ENCODE measurements around the gene HERC2.

HERC2 gene

DNA sequence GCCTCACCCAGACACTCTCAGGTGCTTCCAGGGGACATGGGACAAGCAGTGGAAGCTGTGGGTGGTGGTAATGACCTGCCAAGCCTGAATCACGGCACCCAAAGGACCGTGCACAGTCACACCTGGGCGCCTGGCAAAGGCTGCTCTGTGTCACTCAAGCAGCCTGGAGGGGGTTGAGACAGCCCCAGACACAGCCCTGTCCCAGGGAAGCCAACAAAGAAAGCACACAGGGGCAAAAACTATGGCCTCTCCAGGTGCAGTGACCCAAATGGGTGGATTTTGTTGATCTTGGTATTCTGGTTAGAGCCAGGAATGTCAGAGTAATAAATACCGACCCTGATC lies 207.9 kb downstream of the HERC2 start:
- Histone ChIP-seq H3K4me3 (ENCODE audit: severe bottlenecking) (no peak overlapping the region), H3K27me3 (ENCODE audit: insufficient read depth, poor library complexity, severe bottlenecking) (no peaks in the 10 kb centered on the region), H3K36me3 (ENCODE audit: low read depth) (peaks cover 65% of the 10 kb centered on the region), H3K27ac (ENCODE audit: poor library complexity, severe bottlenecking) (no peak overlapping the region), H3K9me3 (ENCODE audit: severe bottlenecking) (no peaks in the 10 kb centered on the region), H3K4me1 (ENCODE audit: insufficient read depth, poor library complexity, severe bottlenecking) (no peaks in the 10 kb centered on the region)
- TF ChIP-seq CTCF (IDR thresholded peaks at IDR 0.05; ENCODE audit: poor library complexity, severe bottlenecking) = no peak
- no peak for ATAC-seq (ENCODE audit: low read depth)
- no peak for DNase-seq (ENCODE audit: low spot score)

- TF ChIP-seq CTCF (IDR thresholded peaks at IDR 0.05; ENCODE audit: poor library complexity, severe bottlenecking) = no peak
- ATAC-seq (ENCODE audit: low read depth) (no peak), DNase-seq (ENCODE audit: low spot score) (no peak)
- no peaks in the 10 kb centered on the region for H3K9me3 ChIP-seq (ENCODE audit: severe bottlenecking)
- no peaks in the 10 kb centered on the region for H3K27me3 ChIP-seq (ENCODE audit: insufficient read depth, poor library complexity, severe bottlenecking)
- H3K36me3 ChIP-seq (ENCODE audit: low read depth) = peaks cover 61% of the 10 kb centered on the region
- no peak overlapping the region for H3K27ac ChIP-seq (ENCODE audit: poor library complexity, severe bottlenecking)
- no peak overlapping the region for H3K4me3 ChIP-seq (ENCODE audit: severe bottlenecking)
- H3K4me1 ChIP-seq (ENCODE audit: insufficient read depth, poor library complexity, severe bottlenecking) = no peaks in the 10 kb centered on the region
Observed at GRCh38 chr15:28113394-28114113, 208.4 kb downstream of the HERC2 start.

DNA sequence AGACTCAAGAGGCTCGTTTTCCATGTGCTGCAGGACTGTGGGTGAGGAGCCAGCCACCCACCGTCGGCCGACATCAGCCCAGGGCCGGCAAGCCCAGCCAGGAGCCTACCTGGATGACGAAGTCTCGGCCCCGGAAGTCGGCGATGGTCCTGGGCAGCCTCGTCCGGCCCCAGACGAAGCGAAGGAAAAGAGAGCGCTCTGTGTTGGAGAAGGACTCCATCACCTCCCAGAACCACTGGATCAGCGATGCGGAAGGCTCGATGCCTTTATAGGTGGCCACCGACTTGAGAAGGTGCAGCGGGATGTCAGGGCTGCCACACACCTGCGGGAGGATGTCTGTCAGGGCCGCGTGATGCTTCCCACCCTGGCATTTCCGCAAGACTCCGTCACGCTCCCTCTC lies 209.0 kb downstream of the HERC2 start:
- TF ChIP-seq CTCF (IDR thresholded peaks at IDR 0.05; ENCODE audit: poor library complexity, severe bottlenecking) = no peak
- Histone ChIP-seq H3K9me3 (ENCODE audit: severe bottlenecking) (no peaks in the 10 kb centered on the region), H3K36me3 (ENCODE audit: low read depth) (peaks cover 55% of the 10 kb centered on the region), H3K27me3 (ENCODE audit: insufficient read depth, poor library complexity, severe bottlenecking) (no peaks in the 10 kb centered on the region), H3K4me3 (ENCODE audit: severe bottlenecking) (no peak overlapping the region), H3K4me1 (ENCODE audit: insufficient read depth, poor library complexity, severe bottlenecking) (no peaks in the 10 kb centered on the region), H3K27ac (ENCODE audit: poor library complexity, severe bottlenecking) (no peak overlapping the region)
- ATAC-seq (ENCODE audit: low read depth) (no peak), DNase-seq (ENCODE audit: low spot score) (no peak)

DNA sequence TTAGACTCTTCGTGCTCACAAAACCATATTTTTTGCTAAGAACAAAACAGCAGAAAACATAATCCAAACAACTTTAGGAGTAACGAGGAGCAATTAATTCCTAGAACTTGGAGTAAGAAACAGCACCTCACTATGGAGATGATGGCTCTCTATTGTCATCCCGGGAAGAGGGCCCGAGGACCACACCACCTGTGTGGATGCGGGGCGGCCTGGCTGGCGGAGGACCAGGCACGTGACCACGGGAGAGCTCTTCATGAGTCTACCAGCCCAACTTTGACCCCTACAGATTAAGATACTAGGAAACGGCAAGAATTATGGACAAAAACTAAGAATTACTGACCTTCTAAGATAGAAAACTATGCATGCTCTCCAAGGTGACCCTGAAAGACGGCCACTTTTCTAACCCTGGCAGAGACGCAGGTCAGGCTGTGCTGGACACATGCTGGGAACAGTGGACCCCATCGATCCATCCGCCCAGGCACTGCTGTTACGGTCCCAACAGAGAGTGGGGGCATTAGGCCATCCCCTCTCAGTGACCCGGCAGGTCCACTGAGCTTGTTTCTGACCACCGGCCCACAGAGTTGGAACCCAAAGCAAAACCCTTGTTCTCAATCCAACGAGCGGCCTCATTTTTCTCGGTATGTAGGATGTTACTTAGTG lies 209.7 kb downstream of the HERC2 start:
- no peak overlapping the region for H3K4me3 ChIP-seq (ENCODE audit: severe bottlenecking)
- H3K36me3 ChIP-seq (ENCODE audit: low read depth) = peaks cover 49% of the 10 kb centered on the region
- peak; percentile 55 for DNase-seq (ENCODE audit: low spot score)
- peaks cover 4% of the 10 kb centered on the region for H3K27me3 ChIP-seq (ENCODE audit: insufficient read depth, poor library complexity, severe bottlenecking)
- TF ChIP-seq CTCF (IDR thresholded peaks at IDR 0.05; ENCODE audit: poor library complexity, severe bottlenecking) = no peak
- no peak overlapping the region for H3K27ac ChIP-seq (ENCODE audit: poor library complexity, severe bottlenecking)
- no peaks in the 10 kb centered on the region for H3K4me1 ChIP-seq (ENCODE audit: insufficient read depth, poor library complexity, severe bottlenecking)
- no peak for ATAC-seq (ENCODE audit: low read depth)
- H3K9me3 ChIP-seq (ENCODE audit: severe bottlenecking) = no peaks in the 10 kb centered on the region

DNA sequence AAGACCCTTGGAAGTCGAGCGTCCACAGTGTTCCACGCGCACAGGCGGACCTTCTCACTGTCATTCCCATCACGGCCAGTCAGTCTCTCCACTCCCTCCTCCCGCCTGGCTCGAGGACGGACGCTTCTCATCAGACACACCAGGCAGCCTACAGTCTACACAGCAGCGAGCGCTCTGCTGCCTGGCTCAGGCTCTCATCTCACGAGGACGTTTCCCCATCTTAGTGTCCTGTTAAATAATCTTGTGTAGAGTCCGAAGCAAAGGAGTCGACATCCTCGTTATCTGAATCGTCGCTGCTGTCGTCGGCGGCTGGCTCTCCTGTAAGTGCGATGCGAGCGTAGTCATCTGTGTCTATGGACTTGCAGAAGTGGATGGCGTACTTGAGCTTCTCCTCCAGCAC lies 210.4 kb downstream of the HERC2 start:
- peaks cover 11% of the 10 kb centered on the region for H3K27me3 ChIP-seq (ENCODE audit: insufficient read depth, poor library complexity, severe bottlenecking)
- H3K36me3 ChIP-seq (ENCODE audit: low read depth) = peaks cover 44% of the 10 kb centered on the region
- no peak overlapping the region for H3K4me3 ChIP-seq (ENCODE audit: severe bottlenecking)
- no peak for DNase-seq (ENCODE audit: low spot score)
- H3K4me1 ChIP-seq (ENCODE audit: insufficient read depth, poor library complexity, severe bottlenecking) = no peaks in the 10 kb centered on the region
- H3K27ac ChIP-seq (ENCODE audit: poor library complexity, severe bottlenecking) = no peak overlapping the region
- ATAC-seq (ENCODE audit: low read depth) = no peak
- H3K9me3 ChIP-seq (ENCODE audit: severe bottlenecking) = no peaks in the 10 kb centered on the region
- no peak for TF ChIP-seq CTCF (IDR thresholded peaks at IDR 0.05; ENCODE audit: poor library complexity, severe bottlenecking)
